HG02852 (cell line): ENCODE measurements around the gene FAM156B.
"Not testable (repeated sequence)": the region's sequence is repeated elsewhere in the genome, so short reads cannot be mapped to it uniquely, and the experiment has no call there.

Source experiments
- ATAC-seq: cut with Tn5 transposase; IDR thresholded peaks from one replicate; pipeline ENCODE4 v1.9.1; 2021; ENCODE audit warnings: mild to moderate bottlenecking, moderate library complexity; ENCODE audit not compliant: unreplicated experiment

FAM156B gene, protein sequence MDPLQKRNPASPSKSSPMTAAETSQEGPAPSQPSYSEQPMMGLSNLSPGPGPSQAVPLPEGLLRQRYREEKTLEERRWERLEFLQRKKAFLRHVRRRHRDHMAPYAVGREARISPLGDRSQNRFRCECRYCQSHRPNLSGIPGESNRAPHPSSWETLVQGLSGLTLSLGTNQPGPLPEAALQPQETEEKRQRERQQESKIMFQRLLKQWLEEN

DNA sequence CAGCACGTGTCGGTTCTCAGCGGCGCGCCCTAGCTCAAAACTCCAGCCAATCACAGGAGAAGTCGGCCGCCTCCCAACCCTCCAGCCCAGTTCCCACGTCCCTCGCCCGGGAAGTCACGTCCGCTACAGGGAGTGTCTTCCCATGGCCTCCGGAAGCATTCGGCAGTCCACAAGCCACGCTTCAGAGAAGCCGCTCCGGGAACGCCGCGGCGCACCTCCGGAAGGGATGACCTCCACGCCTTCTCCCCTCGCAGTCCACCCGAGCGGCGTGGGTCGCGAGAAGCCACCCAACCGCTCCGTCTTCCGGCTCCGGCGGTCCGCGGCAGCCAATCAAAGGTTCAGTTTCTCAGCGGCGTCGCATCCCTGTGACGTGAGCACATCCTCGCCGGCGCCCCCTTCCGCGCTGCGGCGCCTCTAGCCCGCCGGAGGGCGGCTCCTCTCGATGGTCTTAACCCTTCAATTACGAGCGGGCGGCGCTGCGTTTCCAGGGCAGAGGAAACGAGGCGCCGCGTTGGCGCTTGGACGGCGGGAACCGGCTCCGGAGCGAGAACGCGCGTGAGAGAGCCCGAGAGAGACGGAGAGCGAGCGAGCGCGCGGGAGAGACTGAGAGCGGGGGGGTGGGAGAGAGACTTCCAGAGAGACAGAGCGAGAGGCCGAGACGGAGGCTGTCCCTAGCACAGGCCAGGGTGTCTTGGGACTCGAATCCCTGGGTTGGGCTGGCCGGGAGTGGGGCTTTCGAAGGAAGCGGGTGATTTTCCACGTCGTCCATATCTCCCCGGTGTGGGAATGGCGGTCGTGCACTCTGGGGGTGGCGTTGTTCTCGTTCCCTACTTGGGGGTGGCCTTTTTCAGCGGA lies at the start of gene FAM156B:
Gene FAM156B (plus strand): TSS at position 476 of the 855 bp plus-strand sequence. CDS start 9,896 bp downstream, outside the sequence.
- peak; percentile 85 for ATAC-seq

DNA sequence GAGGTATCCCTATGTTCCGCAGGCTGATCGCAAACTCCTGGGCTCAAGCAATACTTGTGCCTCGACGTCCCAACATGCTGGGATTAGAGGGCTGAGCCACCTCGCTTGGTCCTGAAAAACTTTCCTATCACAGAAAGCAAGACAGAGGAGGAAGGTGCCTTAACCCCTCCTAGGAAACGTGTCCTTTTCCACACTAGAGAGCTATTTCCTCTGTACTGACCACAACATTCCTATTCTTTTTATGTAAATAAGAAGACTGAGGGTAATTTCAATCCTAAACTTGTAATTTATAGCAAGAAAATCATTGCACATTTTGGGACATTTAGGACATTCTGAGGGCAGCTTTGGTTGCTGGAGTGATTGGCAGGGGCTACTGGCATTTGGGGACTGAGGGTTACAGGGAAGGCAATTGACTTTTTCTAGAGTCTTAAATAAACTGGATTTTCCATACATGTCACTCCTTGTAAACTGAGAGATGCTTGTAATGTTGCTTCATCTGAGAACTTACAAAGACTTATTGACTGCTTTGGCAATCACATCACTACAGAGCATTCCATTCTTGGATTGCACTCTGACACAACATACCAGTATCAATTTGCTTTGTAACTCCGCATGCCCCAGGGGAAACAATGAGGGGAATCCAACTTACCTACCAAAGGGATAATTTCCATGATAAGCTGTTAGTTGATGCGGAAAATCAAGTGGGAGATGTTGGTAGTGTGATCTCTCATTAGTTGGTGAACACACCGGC lies 44.8 kb upstream of the FAM156B start:
- ATAC-seq = no peak

DNA sequence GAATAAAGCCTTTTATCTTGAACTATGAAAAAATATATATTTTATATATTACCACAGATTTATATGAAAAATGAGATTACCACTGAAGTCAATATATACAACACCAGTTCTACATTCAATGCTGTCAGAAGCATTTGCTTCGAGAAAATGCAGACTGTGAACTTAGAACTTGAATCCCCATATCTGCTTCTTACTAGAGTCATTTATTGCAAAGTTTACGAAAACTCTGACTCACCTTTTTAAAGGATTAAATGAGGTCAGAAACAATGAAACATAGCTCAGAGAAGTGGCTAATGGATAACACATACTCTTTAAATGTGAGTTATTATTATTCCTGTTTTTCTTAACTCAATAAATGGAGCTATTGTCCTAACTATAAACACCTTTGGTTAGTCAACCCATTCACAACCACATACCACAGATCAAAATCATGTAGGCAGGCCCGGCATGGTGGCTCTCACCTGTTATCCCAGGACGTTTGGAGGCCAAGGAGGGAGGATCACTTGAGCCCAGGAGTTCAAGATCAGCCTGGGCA lies 40.1 kb upstream of the FAM156B start:
- not testable (repeated sequence) for ATAC-seq

DNA sequence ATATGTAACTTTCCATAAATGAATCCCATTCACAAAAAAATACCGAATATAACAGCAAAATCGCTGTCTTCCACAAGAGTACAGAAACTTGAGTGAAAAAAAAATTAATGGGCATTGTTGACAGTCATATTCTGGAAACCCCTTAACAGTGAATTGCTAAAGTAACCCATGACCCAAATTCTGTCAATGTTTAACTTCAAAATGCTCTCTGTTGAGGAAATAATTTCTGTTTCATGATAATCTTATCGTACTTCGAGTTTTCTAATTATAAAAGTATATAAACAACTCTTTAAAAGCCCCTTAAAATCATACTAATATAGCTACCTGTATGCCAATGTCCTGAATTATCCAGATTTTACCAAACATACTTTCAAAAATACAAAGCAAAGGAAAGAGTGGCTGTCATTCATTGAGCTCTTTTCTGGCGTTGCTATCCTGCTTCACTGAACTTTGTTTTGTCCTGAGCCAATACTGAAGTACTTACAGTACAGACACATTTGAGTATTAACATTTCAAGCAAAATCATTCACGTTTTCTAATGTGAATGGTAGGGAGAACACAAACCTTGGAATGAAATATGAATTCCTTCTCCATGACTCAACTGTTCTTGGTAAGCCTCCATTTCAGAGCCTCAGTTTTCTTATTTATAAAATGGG lies 31.7 kb upstream of the FAM156B start:
- no peak for ATAC-seq

DNA sequence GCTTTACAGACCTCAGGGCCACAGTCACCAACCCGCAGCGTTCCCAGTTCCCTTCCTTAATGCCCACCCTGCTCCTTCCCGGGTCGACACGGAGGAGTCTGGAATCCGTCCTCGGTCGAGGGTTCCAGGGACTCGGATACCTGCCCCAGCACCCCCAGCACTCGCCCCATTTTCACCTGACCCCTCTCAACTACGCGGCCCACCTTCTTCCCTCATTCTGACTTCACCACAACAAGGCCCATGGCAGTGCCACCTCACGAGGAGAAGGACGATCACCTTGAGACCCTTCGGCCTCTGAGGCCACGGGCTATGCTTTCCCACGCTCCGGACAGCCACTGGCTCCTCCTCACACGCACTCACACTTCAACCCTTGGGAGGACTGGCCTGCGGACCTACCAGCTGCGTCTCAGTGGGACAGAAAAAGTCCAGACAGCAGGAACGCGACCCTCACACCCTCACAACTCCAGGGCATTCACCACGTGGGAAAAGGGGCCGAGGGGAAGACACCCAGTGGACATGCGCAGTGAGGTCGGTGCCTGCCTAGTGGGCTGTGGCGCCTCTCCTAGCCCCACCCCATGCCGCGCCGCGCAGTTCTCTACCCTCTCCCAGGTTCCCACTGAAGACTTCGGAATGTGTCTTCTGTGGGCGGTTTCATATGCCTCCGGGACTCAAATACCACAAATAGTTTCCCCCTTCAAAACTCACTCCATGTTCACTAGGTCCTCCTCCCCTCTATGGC lies 29.4 kb upstream of the FAM156B start, which contains the start of gene XAGE3:
Gene XAGE3 (minus strand): TSS at position 474 of the 739 bp plus-strand sequence. CDS start 950 bp downstream, outside the sequence.
- no peak for ATAC-seq

DNA sequence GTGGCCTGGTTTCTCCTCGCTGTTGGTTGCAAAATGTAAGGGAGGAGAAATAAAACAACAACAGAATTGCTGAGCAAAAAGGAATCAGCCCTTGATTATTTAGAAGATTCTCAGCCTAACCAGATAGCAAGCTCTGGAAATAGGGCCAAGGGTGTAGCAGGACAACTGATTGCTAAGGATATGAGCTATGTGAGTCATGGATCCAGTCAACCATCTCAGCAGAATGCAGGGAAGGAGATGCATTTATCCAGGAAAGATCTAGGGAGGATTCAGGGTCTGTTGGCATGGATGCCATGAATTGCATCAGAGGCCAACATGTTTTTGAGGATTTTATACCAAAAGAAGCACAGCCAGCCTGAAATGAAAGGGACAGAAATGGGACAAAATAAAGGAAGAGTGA lies 27.1 kb upstream of the FAM156B start:
- no peak for ATAC-seq

DNA sequence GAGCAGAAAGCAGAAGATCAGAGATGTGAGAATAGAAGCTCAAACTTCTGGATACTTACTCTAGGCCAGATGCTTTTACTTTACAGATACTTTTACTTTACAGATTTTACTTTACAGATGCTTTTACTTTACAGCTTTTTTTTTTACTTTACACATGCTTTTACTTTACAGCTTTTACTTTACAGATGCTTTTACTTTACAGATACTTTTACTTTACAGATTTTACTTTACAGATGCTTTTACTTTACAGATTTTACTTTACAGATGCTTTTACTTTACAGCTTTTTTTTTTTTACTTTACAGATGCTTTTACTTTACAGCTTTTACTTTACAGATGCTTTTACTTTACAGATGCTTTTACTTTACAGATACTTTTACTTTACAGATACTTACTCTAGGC lies 23.3 kb upstream of the FAM156B start:
- not testable (repeated sequence) for ATAC-seq

DNA sequence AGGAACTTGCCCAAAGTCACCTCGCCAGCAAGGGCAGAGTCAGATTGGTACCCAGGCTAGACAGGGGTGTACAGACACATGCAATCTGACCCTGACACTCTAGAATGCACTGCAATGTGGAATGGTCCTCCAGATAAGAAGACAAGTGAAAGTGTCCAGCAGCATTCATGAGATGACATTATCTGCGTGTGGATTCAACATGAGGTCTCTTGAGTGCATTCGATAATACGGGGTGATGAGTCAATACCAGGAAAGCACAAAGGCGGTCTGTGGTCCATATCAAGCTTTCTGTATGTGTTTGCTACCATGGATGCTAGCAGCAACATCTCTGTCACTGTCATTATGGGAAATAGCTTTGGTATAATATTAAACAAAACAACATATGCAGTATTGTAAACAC lies 22.5 kb upstream of the FAM156B start:
- no peak for ATAC-seq

DNA sequence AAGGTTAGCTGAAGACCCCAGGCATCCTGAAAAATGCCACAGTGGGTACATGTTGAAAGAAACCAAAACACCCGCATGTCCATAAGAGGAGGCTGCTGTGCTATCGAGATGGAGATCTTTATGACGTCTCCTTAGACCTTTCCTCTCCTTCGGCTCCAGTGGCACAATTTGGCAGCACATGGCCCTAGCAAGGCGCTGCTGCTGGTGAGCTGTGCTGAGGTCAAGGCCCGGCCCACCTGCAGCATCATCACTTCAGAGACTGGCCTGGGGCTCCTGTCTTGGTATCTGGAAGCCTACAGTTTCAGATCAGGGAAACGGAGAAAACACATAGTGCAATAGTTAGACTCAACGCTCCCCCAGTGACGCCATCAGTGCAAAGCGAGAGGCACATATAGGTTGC lies 21.7 kb upstream of the FAM156B start:
- not testable (repeated sequence) for ATAC-seq

DNA sequence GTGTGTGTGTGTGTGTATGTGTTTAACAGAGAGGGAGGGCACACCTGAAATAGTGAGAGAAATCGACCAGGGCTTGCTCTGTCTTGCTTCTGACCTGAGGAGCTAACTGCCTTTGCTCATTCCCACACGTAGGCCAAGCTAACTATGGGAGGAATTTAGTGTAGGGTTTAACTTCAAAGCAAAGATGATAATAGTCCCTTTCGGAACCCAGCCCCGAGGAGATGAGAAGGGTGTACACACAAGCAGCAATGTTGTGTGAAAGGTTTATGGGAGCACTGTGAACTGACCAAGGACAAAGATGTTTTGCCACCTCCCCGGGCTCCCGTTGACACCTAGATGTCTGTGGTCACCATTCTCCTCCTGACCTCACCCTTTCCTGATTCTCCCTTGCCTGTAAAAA lies 20.7 kb upstream of the FAM156B start:
- not testable (repeated sequence) for ATAC-seq

DNA sequence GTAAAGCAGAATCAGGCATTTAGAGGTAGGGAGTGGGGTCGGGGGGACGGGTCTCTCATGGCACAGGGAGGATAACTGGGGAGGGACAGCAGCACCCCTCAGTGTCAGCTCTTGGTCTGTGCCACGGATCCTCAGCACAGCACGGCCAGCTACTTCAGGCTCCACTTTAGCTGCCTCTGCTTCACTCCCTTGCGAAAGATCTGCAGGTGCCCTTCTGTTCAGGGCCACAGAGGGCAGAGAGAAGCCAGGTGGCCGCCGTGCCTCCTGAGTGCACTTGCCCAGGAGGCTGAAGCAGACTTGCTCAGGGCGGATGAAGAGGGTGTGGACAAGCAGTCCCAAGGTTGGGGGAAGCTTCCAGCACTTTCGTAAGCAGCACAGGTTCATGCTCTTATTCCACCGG lies 9.7 kb upstream of the FAM156B start:
- not testable (repeated sequence) for ATAC-seq

DNA sequence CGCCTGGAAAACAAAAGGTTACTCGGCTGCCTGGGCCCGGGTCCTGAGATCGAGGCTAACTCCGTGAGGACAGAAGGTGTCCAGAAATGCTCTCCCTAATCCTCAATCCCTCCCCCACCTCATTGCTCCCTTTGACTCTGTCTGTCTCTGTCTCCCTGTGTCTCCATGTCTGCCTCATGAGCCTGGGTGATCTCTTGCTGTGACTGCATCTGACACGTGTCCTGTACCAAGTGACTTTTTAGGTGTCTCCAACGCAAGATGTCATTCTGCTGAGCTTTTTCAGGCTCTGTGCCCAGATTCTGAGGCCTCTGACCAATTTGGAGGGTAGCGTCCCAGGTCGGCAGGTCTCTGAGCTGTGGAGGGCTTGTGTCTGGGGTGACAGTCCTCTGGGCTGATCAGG lies 9.0 kb upstream of the FAM156B start:
- ATAC-seq = not testable (repeated sequence)

DNA sequence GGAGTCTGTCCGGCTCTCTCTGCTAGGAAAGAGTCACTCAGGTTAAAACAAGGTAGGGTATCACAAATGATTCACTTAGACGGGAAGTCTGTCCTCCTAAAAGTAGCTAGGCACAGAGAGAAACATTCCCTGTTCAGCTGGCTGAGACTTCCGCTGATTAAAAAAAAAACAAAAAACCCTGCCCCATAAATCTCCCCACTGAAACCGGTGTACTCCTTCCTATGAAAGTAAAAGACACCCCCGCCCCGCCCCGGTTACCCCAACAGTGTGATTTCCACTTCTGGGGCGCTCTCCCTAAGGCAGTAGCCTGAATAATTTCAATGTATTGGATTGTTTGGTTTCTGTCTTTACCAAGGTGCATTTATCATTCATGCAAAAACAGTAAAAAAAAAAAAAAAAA lies 692 bp upstream of the FAM156B start:
- peak; percentile 21 for ATAC-seq

DNA sequence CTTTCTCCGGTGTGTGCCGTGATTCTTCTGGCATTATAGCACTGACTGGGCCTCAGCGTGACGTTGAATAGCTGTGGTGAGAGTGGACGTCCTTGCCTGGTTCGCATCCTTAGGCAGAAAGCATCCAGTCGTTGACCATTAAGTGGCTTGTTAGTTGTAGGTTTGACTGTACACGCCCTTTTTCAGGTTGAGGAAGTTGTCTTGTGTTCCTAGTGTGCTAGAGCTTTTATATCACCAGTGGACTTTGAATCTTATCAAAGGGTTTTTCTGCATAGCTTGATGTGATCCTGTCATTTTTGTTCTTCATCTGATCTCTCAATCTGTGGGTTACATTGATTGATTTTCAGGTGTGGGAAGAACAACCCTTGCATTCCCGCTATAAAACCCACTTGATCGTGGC lies 8.4 kb downstream of the FAM156B start:
- ATAC-seq = not testable (repeated sequence)

DNA sequence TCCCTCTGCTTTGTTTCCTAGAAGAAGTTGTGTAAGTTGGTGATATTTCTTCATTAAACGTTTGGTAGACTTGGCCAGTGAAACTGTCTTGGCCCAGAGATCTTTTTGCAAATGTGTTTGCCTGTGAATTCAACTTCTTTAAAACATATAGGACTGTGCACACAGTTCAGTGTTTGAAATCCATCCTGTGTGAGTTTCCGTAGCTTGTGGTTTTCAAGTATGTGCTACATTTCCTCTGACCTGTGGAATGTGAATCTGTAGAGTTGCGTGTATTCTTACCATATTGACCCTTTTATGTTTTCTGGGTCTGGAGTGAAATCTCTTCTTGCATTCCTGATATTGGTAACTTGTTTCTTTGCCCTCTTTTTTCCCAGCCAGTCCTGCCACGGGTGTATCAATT lies 8.9 kb downstream of the FAM156B start:
- ATAC-seq = not testable (repeated sequence)

DNA sequence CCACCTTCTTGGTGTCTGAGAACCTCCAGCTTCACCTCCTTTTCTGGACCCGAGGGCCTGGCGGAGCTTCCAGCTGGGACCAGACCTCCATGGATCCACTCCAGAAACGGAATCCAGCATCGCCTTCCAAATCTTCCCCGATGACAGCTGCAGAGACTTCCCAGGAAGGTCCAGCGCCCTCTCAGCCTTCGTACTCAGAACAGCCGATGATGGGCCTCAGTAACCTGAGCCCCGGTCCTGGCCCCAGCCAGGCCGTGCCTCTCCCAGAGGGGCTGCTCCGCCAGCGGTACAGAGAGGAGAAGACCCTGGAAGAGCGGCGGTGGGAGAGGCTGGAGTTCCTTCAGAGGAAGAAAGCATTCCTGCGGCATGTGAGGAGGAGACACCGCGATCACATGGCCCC lies 10.0 kb downstream of the FAM156B start:
- not testable (repeated sequence) for ATAC-seq

DNA sequence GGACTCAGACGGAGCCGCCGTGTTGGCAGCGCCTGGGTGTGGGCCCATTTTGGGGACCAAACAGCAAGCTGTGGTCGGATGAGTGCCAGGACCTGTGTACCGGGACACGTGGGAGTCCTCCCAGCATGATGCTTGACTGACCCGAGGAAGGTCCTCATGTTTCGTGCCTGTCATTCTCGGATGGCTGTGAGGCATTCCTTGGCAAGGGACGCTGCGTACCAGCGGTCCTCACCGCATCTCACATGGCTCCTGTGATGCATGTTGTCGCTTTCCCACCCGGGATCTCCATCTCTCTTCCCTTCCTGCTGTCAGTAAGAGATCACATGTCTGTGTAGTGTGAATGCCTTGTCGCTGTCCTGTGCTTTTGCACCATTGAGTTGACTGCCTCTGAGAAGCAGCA lies 10.8 kb downstream of the FAM156B start:
- not testable (repeated sequence) for ATAC-seq

DNA sequence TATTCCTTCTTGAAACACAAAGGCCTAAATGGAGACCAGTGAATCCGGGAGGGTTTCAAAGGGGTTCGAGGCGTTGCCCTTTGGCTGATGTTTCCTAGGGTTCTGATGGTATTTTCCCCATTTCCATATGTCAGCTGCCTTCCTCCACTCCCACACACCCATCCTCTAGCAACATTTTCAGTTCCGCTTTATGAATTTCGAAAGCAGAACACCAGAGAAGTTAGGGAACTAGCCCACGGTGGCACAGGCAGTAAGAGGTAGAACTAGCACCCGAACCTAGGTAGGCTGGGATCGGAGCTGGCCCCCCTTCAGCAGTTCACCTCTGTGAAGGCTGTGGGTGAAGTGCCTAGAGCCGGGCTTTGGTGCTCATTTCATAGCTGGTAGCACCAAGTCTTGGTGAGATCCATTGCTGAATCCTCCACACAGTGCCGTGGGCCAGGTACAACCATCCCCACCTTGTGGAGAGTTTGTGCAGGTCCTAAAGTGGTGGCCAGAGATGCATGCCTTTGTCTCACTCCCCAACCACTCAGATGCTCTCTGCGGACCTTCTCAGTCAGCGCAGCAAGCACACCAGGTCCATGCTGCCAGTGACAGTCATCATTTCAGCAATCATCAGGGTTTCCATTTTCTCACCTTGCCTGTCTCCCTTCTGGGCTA lies 12.3 kb downstream of the FAM156B start:
- ATAC-seq = not testable (repeated sequence)

DNA sequence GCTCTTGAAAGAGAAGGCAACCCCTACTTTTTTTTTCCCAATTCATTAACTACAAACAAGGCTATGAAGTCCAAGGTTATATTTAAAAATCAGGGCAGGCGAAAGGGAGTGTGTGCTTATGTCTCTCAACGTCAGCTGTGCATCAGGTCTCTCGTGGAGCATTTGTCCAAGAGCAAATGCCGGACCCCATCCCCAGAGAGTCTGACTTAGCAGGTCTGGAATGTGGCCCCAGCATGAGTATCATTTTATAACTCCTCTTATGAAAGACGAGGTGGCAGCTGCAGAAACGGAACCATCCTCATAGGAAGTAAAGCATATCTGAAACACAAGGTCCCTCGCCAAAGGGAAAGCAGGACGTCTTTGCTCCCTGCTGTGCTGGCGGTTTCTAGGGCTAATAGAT lies 16.6 kb downstream of the FAM156B start:
- ATAC-seq = not testable (repeated sequence)
